Activated T-helper 1 cell treated with Interleukin-2 at 50 U/mL for 16 hours (primary cell): Measurements from ENCODE around the gene RBFOX1.

Experiments used
- DNase-seq: peaks from one replicate; pipeline ENCODE4 v3.0.0-alpha.2; 2020; ENCODE audit warnings: low read depth

Gene RBFOX1

GRCh38 chr16:7334801-7335560 is 2.3 kb downstream of the RBFOX1 start:
- no peak for DNase-seq

- DNase-seq: no peak
Observed at GRCh38 chr16:7335991-7336634, 3.5 kb downstream of the RBFOX1 start.

DNA sequence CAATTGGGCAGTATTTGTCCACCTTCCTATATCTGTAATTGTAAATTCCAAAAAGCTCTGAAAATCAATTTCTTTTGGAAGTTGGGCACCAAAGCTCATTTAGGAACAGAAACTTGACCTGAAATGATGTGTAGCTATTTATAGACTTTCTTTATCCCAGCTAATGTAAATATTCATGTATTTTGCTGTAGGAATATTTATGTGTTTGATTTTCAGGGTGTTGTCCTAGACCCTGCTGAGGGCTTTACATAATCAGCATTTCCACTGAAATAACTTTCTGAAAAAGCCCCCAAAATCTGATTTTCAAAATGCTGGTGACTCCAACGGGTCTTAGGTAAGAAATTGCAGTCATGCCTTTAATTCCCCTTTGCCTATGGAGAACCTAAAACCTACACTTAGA is 4.1 kb downstream of the RBFOX1 start:
- DNase-seq: no peak

GRCh38 chr16:7338826-7339225 is 6.2 kb downstream of the RBFOX1 start:
- no peak for DNase-seq

GRCh38 chr16:7339700-7340099 is 7.1 kb downstream of the RBFOX1 start:
- no peak for DNase-seq

- no peak for DNase-seq
Observed at GRCh38 chr16:7340938-7341337, 8.3 kb downstream of the RBFOX1 start.

GRCh38 chr16:7342598-7342997 is 10.0 kb downstream of the RBFOX1 start:
- DNase-seq: no peak

DNA sequence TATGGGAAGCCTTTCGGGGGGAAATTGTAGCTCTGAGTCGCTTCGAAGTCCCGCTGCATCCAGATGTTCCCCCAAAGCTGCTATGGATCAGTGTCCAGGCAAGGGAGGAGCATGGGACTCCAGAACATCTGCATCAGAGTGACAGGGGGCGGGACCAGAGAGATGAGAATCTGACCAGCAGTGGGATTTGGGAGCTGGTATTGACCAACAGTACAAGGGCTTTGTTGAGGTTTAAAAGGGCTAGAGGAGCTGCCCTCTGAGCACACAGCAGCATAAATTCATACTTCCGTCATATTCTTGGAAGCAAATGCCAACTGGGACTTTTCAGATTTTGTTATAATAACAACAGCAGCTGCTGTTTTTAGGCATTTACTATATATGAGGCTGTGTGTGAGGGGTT is 10.6 kb downstream of the RBFOX1 start:
- no peak for DNase-seq

- no peak for DNase-seq
Observed at GRCh38 chr16:7344830-7345780, 12.5 kb downstream of the RBFOX1 start.

GRCh38 chr16:7350806-7351205 is 18.2 kb downstream of the RBFOX1 start:
- no peak for DNase-seq

GRCh38 chr16:7351610-7352510 is 19.2 kb downstream of the RBFOX1 start:
- no peak for DNase-seq

DNA sequence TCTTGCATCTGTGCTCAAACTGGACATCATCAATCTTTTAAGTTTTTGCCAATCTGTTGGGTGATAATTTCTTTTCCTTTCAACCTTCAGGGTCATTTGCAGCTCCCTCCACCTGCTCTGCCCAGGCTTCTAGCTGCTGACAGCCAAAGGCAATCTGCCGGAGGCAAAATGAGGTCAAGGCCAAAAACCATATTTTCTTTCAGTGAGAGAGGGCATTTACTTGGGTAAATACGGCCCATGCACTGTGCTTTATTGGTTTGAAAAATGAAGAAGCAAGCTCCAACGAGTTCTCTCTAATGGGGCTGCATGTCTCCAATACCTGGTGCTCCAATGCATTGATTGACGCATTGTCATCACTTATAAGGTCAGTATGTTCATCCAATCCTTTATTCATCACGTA is 23.1 kb downstream of the RBFOX1 start:
- no peak for DNase-seq

DNA sequence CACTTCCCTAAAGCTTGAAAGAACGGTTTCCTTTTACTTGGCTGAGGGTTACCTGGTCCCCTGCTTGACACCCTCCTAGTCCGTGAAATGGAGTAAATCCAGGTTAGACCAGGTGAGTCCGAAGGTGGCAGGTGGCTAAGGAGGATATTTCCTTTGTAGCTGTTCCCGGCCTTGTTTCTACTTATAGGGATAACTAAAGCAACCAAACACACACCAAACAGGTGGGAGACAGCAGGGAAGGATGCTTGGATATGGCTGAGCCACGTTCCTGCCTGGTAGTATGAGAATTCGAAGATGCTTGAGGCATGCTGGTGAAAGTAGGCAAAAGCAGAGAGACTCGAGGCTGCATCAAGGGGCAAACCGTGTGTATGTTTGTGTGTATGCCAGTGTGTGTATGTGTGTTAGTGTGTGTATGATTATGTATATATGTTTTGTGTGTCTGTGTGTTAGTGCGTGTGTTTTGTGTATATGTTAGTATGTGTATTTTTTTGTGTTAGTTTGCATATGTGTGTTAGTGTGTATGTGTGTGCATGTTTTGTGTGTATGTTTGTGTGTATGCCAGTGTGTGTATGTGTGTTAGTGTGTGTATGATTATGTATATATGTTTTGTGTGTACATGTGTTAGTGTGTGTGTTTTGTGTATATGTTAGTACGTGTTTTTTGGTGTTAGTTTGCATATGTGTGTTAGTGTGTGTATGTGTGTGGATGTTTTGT is 28.9 kb downstream of the RBFOX1 start:
- DNase-seq: no peak

DNA sequence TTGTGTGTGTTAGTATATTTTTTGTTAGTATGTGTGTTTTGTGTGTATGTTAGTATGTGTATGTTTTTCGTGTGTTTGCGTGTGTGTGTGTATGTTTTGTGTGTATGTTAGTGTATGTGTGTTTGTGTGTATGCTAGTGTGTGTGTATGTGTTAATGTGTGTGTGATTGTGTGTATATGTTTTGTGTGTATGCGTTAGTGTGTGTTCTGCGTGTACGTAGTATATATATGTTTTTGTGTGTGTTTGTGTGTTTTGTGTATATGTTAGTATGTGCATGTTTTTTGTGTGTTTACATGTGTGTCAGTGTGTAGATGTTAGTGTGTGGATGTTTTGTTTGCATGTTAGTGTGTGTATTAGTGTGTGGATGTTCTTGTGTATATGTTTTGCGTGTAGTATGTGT is 29.6 kb downstream of the RBFOX1 start:
- no peak for DNase-seq

- DNase-seq: no peak
Observed at GRCh38 chr16:7363422-7364417, 31.1 kb downstream of the RBFOX1 start.

DNA sequence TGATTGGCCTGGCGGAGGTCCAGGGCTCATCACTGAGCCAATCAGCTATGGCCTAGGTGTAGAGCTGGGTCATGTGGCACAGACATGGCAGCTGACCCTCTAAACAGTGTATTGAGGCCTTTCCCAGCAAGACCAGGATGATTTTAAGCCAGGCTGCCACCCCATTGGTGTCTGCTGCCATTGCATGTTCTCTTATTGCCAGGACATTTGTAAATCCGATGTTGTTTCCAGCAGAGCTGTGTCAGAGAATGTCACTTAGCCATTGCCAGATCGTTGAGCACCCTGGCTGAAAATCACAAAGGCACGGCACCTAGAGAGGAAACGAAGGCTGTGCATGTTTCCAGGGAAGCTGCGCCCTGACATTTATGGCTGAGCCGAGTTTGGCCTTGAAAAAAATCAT is 33.4 kb downstream of the RBFOX1 start:
- no peak for DNase-seq

DNA sequence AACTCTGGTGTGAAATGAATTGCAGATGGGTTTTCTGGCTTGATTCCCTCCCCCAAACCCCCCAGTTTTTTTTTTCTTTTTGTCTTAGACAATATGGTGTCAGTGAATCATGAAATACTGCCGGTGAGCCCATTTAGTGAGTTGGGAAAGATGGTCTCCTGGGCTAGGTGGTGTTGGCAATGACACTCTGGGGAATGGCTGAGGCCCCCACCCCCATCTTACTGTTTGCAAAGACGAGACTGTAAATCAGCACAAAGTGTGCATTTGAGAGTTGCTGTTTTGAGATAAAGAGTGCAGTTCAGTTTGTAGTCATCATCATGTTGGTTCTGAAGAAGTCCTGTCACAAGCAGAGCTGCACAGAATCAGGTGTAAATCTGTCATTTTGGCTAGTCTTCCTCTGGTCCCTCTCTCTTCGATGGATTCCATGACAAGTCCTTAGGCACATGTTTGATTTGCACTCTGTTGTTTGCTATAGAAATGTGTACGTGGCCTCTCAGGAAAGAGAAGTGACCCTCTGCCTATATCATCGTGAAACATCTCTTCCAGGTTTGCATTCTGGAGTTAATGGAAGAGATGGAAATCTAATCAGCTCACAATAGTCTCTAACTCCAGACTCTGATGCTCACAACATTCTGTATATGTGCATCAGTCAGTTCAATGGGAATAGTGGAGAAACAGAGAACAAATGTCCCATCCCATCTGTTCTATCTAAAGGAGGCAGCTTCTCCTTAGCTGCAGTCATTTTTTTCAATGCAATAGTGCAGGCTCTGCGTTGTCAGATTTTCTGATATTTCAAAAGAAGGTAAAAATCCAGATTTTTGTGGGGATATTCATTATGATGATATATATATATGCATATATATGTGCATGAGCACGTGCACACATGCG is 34.6 kb downstream of the RBFOX1 start:
- DNase-seq: no peak

- no peak for DNase-seq
Observed at GRCh38 chr16:7369204-7369603, 36.6 kb downstream of the RBFOX1 start.

DNA sequence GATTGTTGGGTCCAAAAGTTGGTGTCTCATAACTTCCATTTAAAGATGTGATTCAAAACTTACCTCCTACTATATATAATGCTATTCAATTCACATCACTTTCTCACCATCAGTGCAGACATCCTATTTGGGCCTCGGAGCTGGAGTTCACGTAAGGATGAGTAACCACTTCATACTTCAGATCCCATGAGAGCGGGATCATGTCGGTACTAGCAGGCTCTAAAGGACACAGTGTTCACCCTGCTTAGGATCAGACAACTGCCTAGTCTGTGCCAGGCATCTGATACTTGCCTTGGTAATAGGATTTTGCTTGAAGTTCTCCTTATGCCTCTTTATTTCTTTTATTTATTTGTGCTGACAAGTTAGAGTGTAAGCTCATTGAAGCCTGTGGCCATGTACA is 39.5 kb downstream of the RBFOX1 start:
- DNase-seq: no peak
